ENCODE data around the gene PDIA2.
"Not testable (repeated sequence)": the region's sequence is repeated elsewhere in the genome, so short reads cannot be mapped to it uniquely, and the experiment has no call there.

PDIA2 gene

DNA sequence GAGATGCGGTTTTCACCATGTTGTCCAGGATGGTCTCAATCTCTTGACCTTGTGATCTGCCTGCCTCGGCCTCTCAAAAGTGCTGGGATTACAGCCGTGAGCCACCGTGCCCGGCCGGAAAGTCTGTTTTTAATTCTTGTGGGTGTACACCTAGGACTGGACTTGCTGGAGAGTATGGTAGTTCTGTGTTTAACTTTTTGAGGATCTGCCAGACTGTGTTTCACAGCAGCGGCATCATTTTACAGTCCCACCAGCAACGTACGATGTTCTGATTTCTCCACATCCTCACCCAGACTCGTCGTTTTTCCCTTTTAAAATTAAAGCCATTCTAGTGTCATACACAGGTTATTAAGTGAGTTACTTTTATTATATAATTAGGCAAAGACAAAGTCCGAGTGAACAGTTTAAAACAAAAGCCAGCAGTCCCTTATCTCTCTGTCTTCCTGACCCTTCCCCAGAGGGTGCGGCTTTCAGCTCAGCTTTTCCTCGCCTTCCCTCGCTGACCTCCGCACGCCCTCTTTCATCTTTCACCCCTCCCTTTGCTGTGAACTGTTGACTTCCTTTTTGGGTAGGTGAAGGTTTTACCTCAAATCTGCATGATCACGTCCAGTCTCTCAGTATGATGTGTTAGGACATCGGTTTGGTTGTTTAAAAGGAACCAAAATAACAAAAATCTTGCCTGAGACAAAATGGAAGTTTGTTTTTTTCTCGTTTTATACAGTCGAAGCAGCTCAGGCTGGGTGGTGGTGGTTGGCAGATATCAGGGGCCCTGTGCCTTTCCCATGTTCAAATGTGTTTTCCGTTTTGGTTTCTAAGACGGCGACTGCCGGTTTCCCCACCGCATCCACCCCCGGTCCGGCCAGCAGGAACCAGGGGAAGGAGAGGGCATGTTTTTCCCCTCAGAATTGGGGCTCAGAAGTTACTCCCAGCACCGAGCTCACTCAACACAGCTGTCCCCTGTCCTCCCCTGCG lies 30.3 kb upstream of the PDIA2 start:
- Histone ChIP-seq H3K4me1 (ENCODE audit: control insufficient read depth, insufficient read depth, low read length) (no peaks in the 10 kb centered on the region), H3K36me3 (ENCODE audit: control insufficient read depth, insufficient read depth, low read length) (peaks cover 2% of the 10 kb centered on the region), H3K4me3 (ENCODE audit: insufficient read depth, low read depth, low read length) (no peak overlapping the region), H3K9me3 (ENCODE audit: control insufficient read depth, low read length) (no peaks in the 10 kb centered on the region), H3K27me3 (ENCODE audit: control insufficient read depth, insufficient read depth, low read length, poor library complexity, severe bottlenecking) (no peaks in the 10 kb centered on the region), H3K27ac (ENCODE audit: insufficient read depth, low read depth, low read length, poor library complexity, severe bottlenecking) (no peak overlapping the region)
- WGBS, 2 experiments, result 94 to 96% methylated on average over 28 to 30 of the region's 30 CpGs

GRCh38 chr16:253833-254232 lies 29.1 kb upstream of the PDIA2 start:
- Histone ChIP-seq H3K4me1 (ENCODE audit: control insufficient read depth, insufficient read depth, low read length) (no peaks in the 10 kb centered on the region), H3K9me3 (ENCODE audit: control insufficient read depth, low read length) (no peaks in the 10 kb centered on the region), H3K27me3 (ENCODE audit: control insufficient read depth, insufficient read depth, low read length, poor library complexity, severe bottlenecking) (no peaks in the 10 kb centered on the region), H3K4me3 (ENCODE audit: insufficient read depth, low read depth, low read length) (no peak overlapping the region), H3K27ac (ENCODE audit: insufficient read depth, low read depth, low read length, poor library complexity, severe bottlenecking) (no peak overlapping the region), H3K36me3 (ENCODE audit: control insufficient read depth, insufficient read depth, low read length) (peaks cover 2% of the 10 kb centered on the region)
- 92 to 95% methylated on average over 6 of the region's 6 CpGs for WGBS, 2 experiments

DNA sequence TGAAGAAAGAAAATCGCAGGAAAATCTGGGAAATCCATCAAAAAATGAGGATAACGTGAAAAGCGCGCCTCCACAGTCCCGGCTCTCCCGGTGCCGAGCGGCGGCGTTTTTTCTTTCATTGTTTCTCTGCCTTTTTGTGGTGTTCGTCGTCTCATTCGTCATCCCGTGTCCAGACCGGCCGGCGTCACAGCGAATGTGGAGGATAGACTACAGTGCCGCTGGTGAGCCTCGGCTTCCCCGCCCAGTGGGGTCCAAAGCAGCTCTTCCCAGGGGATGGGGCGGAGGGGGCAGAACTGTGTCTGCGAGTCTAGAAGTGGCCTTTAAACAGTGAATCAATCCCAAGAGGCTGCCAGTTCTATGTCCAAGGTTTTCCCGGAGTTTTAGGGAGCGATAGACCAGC lies 28.5 kb upstream of the PDIA2 start:
- Histone ChIP-seq H3K9me3 (ENCODE audit: control insufficient read depth, low read length) (no peaks in the 10 kb centered on the region), H3K36me3 (ENCODE audit: control insufficient read depth, insufficient read depth, low read length) (peaks cover 2% of the 10 kb centered on the region), H3K27me3 (ENCODE audit: control insufficient read depth, insufficient read depth, low read length, poor library complexity, severe bottlenecking) (no peaks in the 10 kb centered on the region), H3K4me1 (ENCODE audit: control insufficient read depth, insufficient read depth, low read length) (no peaks in the 10 kb centered on the region), H3K27ac (ENCODE audit: insufficient read depth, low read depth, low read length, poor library complexity, severe bottlenecking) (no peak overlapping the region), H3K4me3 (ENCODE audit: insufficient read depth, low read depth, low read length) (no peak overlapping the region)
- 94 to 95% methylated on average over 25 of the region's 25 CpGs for WGBS, 2 experiments

- Histone ChIP-seq H3K4me1 (ENCODE audit: control insufficient read depth, insufficient read depth, low read length) (no peaks in the 10 kb centered on the region), H3K36me3 (ENCODE audit: control insufficient read depth, insufficient read depth, low read length) (peaks cover 2% of the 10 kb centered on the region), H3K27ac (ENCODE audit: insufficient read depth, low read depth, low read length, poor library complexity, severe bottlenecking) (no peak overlapping the region), H3K27me3 (ENCODE audit: control insufficient read depth, insufficient read depth, low read length, poor library complexity, severe bottlenecking) (no peaks in the 10 kb centered on the region), H3K9me3 (ENCODE audit: control insufficient read depth, low read length) (no peaks in the 10 kb centered on the region), H3K4me3 (ENCODE audit: insufficient read depth, low read depth, low read length) (no peak overlapping the region)
- 95 to 96% methylated on average over 6 of the region's 6 CpGs for WGBS, 2 experiments
These were observed 27.8 kb upstream of the PDIA2 start for GRCh38 chr16:255183-255582.

DNA sequence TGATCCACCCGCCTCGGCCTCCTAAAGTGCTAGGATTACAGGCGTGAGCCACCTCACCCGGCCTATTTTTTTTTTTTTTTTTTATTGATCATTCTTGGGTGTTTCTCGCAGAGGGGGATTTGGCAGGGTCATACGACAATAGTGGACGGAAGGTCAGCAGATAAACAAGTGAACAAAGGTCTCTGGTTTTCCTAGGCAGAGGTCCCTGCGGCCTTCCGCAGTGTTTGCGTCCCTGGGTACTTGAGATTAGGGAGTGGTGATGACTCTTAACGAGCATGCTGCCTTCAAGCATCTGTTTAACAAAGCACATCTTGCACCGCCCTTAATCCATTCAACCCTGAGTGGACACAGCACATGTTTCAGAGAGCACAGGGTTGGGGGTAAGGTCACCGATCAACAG lies 24.9 kb upstream of the PDIA2 start:
- 96 to 100% methylated on average over 8 of the region's 13 CpGs for WGBS, 2 experiments
- H3K27ac ChIP-seq (ENCODE audit: insufficient read depth, low read depth, low read length, poor library complexity, severe bottlenecking); H3K27me3 ChIP-seq (ENCODE audit: control insufficient read depth, insufficient read depth, low read length, poor library complexity, severe bottlenecking); H3K4me1 ChIP-seq (ENCODE audit: control insufficient read depth, insufficient read depth, low read length); H3K4me3 ChIP-seq (ENCODE audit: insufficient read depth, low read depth, low read length); H3K9me3 ChIP-seq (ENCODE audit: control insufficient read depth, low read length): not testable (repeated sequence)
- H3K36me3 ChIP-seq (ENCODE audit: control insufficient read depth, insufficient read depth, low read length), result peaks cover 12% of the 10 kb centered on the region

DNA sequence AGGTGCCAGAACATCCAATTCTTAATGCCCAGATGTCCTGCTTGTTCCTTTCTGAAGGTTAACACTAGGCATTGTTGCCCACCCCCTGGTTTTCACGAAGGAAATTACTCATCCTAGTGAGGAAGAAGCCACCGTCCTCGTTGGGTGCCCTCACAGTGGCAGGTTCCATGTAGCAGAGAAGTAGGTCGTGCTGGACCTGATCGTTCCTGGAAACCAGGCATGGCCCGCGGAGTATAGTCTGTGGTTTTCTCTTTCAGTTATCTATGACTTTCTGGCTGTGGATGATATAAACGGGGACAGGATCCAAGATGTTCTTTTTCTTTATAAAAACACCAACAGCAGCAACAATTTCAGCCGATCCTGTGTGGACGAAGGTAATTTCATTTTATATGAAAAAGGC lies 23.7 kb upstream of the PDIA2 start:
- Histone ChIP-seq H3K4me3 (ENCODE audit: insufficient read depth, low read depth, low read length) (no peak overlapping the region), H3K27ac (ENCODE audit: insufficient read depth, low read depth, low read length, poor library complexity, severe bottlenecking) (no peak overlapping the region), H3K4me1 (ENCODE audit: control insufficient read depth, insufficient read depth, low read length) (no peaks in the 10 kb centered on the region), H3K27me3 (ENCODE audit: control insufficient read depth, insufficient read depth, low read length, poor library complexity, severe bottlenecking) (no peaks in the 10 kb centered on the region), H3K9me3 (ENCODE audit: control insufficient read depth, low read length) (no peaks in the 10 kb centered on the region), H3K36me3 (ENCODE audit: control insufficient read depth, insufficient read depth, low read length) (peaks cover 17% of the 10 kb centered on the region)
- 94 to 96% methylated on average over 9 to 10 of the region's 10 CpGs for WGBS, 2 experiments

- H3K4me1 ChIP-seq (ENCODE audit: control insufficient read depth, insufficient read depth, low read length), result no peaks in the 10 kb centered on the region
- no peaks in the 10 kb centered on the region for H3K9me3 ChIP-seq (ENCODE audit: control insufficient read depth, low read length)
- H3K27me3 ChIP-seq (ENCODE audit: control insufficient read depth, insufficient read depth, low read length, poor library complexity, severe bottlenecking), result no peaks in the 10 kb centered on the region
- H3K4me3 ChIP-seq (ENCODE audit: insufficient read depth, low read depth, low read length), result no peak overlapping the region
- peaks cover 17% of the 10 kb centered on the region for H3K36me3 ChIP-seq (ENCODE audit: control insufficient read depth, insufficient read depth, low read length)
- 91 to 92% methylated on average over 13 of the region's 13 CpGs for WGBS, 2 experiments
- H3K27ac ChIP-seq (ENCODE audit: insufficient read depth, low read depth, low read length, poor library complexity, severe bottlenecking), result no peak overlapping the region
These were observed 23.1 kb upstream of the PDIA2 start for GRCh38 chr16:259814-260253.

- Histone ChIP-seq H3K4me1 (ENCODE audit: control insufficient read depth, insufficient read depth, low read length) (no peaks in the 10 kb centered on the region), H3K36me3 (ENCODE audit: control insufficient read depth, insufficient read depth, low read length) (peaks cover 20% of the 10 kb centered on the region), H3K4me3 (ENCODE audit: insufficient read depth, low read depth, low read length) (no peak overlapping the region), H3K27me3 (ENCODE audit: control insufficient read depth, insufficient read depth, low read length, poor library complexity, severe bottlenecking) (no peaks in the 10 kb centered on the region), H3K9me3 (ENCODE audit: control insufficient read depth, low read length) (no peaks in the 10 kb centered on the region), H3K27ac (ENCODE audit: insufficient read depth, low read depth, low read length, poor library complexity, severe bottlenecking) (no peak overlapping the region)
- WGBS, 2 experiments, result 96 to 97% methylated on average over 19 of the region's 19 CpGs
These were observed 22.6 kb upstream of the PDIA2 start for GRCh38 chr16:260326-260725.

GRCh38 chr16:261031-261691 lies 21.8 kb upstream of the PDIA2 start:
- no peaks in the 10 kb centered on the region for H3K9me3 ChIP-seq (ENCODE audit: control insufficient read depth, low read length)
- H3K4me3 ChIP-seq (ENCODE audit: insufficient read depth, low read depth, low read length), result no peak overlapping the region
- WGBS, 2 experiments, result 96% methylated on average over 28 of the region's 28 CpGs
- H3K27me3 ChIP-seq (ENCODE audit: control insufficient read depth, insufficient read depth, low read length, poor library complexity, severe bottlenecking), result no peaks in the 10 kb centered on the region
- H3K27ac ChIP-seq (ENCODE audit: insufficient read depth, low read depth, low read length, poor library complexity, severe bottlenecking), result no peak overlapping the region
- H3K4me1 ChIP-seq (ENCODE audit: control insufficient read depth, insufficient read depth, low read length), result no peaks in the 10 kb centered on the region
- peaks cover 20% of the 10 kb centered on the region for H3K36me3 ChIP-seq (ENCODE audit: control insufficient read depth, insufficient read depth, low read length)

DNA sequence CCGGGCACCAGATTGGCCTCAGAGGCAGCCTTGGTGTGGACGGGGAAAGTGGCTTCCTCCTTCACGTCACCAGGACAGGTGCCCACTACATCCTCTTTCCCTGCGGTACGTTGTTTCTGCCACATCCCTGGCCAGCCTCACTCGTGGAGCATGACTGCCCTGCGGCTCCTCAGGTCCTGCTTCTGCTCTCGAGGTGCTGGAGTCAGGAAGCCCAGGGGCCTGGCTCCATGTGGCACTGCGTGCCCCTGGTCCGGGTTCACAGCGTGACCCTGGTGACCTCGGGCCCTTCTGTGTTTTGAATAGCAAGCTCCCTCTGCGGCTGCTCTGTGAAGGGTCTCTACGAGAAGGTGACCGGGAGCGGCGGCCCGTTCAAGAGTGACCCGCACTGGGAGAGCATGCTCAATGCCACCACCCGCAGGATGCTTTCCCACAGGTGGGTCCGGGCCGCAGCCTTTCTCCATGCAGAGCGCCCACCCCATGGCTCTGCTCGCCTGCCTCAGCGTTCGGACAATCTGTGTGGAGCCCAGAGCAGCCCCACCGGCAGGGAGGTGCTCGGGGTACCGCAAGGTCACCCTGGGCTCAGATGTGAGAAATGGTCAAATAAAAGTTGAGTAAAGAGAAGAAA lies 20.7 kb upstream of the PDIA2 start:
- H3K4me3 ChIP-seq (ENCODE audit: insufficient read depth, low read depth, low read length), result no peak overlapping the region
- no peak overlapping the region for H3K27ac ChIP-seq (ENCODE audit: insufficient read depth, low read depth, low read length, poor library complexity, severe bottlenecking)
- WGBS, 2 experiments, result 96 to 97% methylated on average over 29 of the region's 29 CpGs

More for the DNA sequence above, 20.7 kb upstream of the PDIA2 start:
- Histone ChIP-seq H3K4me1 (ENCODE audit: control insufficient read depth, insufficient read depth, low read length) (no peaks in the 10 kb centered on the region), H3K27me3 (ENCODE audit: control insufficient read depth, insufficient read depth, low read length, poor library complexity, severe bottlenecking) (no peaks in the 10 kb centered on the region), H3K9me3 (ENCODE audit: control insufficient read depth, low read length) (no peaks in the 10 kb centered on the region), H3K36me3 (ENCODE audit: control insufficient read depth, insufficient read depth, low read length) (peaks cover 17% of the 10 kb centered on the region)

Data from ectodermal cell (in vitro differentiated cells).